GM19467 (cell line): ENCODE measurements around the gene EIF4G3.
"Not testable (repeated sequence)": the region's sequence is repeated elsewhere in the genome, so short reads cannot be mapped to it uniquely, and the experiment has no call there.

ENCODE experiments used
- ATAC-seq: cut with Tn5 transposase; IDR thresholded peaks from one replicate; pipeline ENCODE4 v1.9.1; 2021; ENCODE audit warnings: mild to moderate bottlenecking, moderate library complexity; ENCODE audit not compliant: unreplicated experiment

EIF4G3 gene

DNA sequence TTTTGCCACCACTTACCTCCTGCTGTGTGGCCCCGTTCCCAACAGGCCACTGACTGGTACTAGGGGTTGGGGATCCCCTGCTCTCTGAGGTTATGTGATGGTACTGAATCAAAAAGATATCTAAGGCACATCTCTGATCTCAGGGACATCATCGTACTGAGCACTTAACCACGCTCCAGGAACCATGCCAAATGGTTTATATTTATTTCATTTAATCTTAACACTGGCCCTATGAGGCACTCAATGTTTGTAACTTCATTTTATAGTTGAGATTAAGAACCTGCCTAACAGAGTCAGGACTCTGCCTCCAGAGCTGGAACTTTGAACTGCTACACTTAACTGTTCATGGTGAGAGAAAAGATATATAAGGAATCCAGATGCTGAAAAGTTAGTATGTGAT is 291.6 kb downstream of the EIF4G3 start:
- ATAC-seq: no peak

- no peak for ATAC-seq
These were observed 292.2 kb downstream of the EIF4G3 start for GRCh38 chr1:20884513-20884912.

GRCh38 chr1:20883766-20884165 is 292.9 kb downstream of the EIF4G3 start:
- no peak for ATAC-seq

DNA sequence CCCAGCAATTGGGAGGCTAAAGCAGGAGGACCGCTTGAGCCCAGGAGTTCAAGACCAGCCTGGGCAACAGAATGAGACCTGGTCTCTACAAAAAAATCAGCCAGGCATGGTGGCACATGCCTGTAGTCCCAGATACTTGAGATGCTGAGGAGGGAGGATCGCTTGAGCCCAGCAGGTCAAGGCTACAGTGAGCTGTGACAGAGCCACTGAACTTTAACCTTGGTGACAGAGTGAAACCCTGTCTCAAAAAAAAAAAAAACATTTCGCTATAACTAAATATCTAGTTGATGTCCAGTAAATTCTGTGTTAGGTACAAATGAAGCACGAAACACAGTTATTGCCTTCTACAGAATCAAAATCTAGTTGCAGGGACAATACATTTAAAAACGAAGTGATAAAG is 293.9 kb downstream of the EIF4G3 start:
- ATAC-seq: no peak

DNA sequence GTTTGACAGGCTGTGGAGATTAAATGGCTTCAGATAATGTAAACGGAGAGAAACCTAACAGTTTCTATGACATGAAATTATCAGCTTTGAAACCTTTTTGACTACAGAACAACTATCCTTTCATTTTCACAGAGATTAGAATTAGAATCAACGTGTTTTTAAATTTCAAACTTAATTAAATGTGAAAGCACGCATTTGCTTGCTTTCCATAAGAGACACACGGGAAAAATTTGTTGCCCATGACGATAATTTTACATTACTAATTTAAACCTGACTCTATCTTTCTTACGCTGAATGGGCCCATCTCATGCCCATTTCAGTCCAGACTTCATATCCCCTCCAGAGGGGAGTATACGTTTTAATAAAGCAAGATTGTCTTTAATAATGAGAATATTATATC is 297.9 kb downstream of the EIF4G3 start:
- no peak for ATAC-seq

DNA sequence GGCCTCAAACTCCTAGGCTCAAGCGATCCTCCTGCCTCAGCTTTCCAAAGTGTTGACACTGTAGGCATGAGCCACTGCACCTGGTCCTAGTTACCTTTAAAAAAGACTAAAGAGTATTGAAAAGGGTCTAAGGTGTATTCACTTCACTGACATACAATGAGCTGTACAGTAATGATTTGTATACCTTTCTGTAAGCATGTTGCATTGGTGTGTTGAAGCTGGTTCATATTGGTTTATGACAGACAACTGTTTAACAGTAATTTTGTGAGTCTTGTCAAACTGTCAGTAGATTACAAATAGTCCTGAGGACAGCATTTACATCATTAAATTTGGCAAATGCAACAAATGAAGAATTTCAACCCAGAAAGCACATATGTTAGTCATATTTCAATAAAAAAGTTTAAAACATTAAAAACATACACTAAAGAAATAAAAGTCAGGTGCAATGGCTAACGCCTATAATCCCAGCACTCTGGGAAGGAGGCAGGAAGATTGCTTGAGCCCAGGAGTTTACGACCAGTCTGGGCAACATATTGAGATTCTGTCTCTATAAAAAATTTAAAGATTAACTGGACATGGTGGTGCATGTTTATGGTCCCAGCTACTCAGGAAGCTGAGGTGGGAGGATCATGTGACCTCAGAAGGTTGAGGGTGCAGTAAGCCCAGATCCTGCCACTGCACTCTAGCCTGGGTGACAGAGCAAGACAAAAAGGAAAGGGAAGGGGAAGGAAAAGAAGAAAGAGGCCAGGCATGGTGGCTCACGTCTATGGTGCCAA is 301.3 kb downstream of the EIF4G3 start:
- ATAC-seq: no peak

GRCh38 chr1:20873311-20873710 is 303.4 kb downstream of the EIF4G3 start:
- no peak for ATAC-seq

DNA sequence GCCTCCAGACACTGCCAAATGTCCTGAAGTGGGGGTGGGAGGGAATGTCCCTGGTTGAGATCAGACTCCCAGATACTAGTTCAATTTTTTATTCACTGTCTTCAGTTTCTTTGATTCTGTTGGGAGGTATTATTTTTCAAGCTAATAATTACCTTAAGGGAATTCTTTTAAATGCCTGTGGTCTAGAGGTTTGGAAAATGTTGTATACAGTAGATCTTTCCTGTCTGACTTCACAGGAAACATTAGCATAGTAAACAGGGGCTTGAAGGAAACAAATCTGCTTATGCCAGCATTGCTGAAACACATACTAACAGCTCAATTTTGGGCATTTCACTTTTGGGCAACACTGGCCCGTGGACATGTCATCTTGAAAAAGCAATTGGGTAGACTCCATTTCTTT is 305.3 kb downstream of the EIF4G3 start:
- no peak for ATAC-seq

GRCh38 chr1:20870718-20871117 is 306.0 kb downstream of the EIF4G3 start:
- ATAC-seq: no peak

DNA sequence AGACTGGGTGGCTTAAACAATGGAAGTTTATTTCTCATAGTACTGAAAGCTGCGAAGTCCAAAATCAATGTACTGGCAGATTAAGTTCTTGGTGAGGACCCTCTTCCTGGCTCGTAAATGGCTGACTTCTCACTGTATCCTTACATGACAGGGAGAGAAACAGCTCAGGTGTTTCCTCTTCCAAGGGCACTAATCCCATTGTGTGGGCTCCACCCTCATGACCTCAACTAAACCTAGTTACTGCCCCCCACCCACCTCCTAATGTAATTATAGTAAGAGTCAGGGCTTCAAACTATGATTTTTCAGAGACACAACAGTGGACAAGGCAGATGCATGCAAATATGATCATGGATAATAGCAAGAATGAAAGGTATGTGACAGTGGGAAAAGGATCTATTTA is 308.4 kb downstream of the EIF4G3 start:
- no peak for ATAC-seq

DNA sequence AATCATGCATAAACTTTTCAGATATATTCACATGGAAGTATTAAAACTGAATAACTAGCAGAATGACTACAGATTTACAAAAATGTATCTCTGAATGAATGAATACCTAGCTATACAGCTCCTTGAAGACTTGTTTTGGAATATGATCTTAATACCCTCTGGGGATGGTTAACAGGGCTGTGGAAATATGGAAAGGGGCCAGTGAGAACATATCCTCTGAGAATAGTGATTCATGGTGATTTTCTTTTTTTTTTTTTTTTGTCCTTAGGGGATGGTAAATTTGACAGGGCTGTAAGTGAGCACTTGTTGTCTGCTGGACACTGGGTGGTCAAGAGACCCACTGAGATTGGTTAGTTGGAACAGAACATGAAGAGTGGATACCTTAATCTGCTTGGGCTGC is 308.9 kb downstream of the EIF4G3 start:
- no peak for ATAC-seq

- no peak for ATAC-seq
These were observed 309.6 kb downstream of the EIF4G3 start for GRCh38 chr1:20867062-20867461.

GRCh38 chr1:20865001-20865400 is 311.7 kb downstream of the EIF4G3 start:
- ATAC-seq: no peak

- no peak for ATAC-seq
These were observed 322.2 kb downstream of the EIF4G3 start for GRCh38 chr1:20854529-20854928.

DNA sequence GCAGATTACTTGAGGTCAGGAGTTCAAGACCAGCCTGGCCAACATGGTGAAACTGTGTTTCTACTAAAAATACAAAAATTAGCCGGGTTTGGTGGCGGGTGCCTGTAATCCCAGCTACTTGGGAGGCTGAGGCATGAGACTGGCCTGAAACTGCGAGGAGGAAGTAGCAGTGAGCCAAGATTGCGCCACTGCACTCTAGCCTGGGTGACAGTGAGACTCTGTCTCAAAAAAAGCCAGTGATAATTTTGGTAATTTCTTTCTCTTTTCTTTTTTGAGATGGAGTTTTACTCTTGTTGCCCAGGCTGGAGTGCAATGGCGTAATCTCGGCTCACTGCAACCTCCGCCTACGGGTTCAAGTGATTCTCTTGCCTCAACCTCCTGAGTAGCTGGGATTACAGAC is 324.9 kb downstream of the EIF4G3 start:
- not testable (repeated sequence) for ATAC-seq

DNA sequence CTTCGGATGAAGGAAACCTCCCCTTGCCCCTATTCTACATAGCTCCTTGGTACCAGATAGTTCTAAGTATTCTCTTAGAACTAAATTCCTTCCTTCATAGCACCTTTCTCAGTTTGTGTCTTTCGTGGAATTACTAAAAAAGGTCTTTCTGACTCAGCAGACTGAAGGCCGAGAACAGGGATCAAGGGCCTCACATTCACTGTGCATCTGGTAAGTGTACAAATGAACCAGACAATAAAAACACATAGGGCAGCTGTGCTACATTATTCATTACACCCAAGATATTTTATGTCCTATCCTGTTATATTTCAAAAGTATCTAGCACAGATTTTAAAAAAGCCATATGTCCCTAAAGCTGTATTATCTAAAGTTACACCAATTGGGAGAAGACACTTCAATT is 326.7 kb downstream of the EIF4G3 start:
- ATAC-seq: no peak

GRCh38 chr1:20849100-20849499 is 327.6 kb downstream of the EIF4G3 start:
- ATAC-seq: no peak

- no peak for ATAC-seq
These were observed 328.5 kb downstream of the EIF4G3 start for GRCh38 chr1:20848162-20848561.

GRCh38 chr1:20847611-20848080 is 329.1 kb downstream of the EIF4G3 start:
- no peak for ATAC-seq

GRCh38 chr1:20846461-20847374 is 330.0 kb downstream of the EIF4G3 start:
- ATAC-seq: no peak

- no peak for ATAC-seq
These were observed 336.0 kb downstream of the EIF4G3 start for GRCh38 chr1:20840731-20841130.
